HUES6 (cell line): ENCODE data around the gene MAGIX.
A peak's percentile ranks its signal among the peaks of the same experiment; 100 is the strongest.
"Not testable (repeated sequence)": the region's sequence is repeated elsewhere in the genome, so short reads cannot be mapped to it uniquely, and the experiment has no call there.

ENCODE experiments used
- H3K27ac ChIP-seq: 2 replicates; pipeline ENCODE4 v1.7.0; 2013; ENCODE audit warnings: low read depth, mild to moderate bottlenecking, low read length, inconsistent platforms
- H3K27me3 ChIP-seq: 2 replicates; pipeline ENCODE4 v1.6.1; 2013; ENCODE audit warnings: low read length; ENCODE audit not compliant: control insufficient read depth, insufficient read depth
- H3K36me3 ChIP-seq: 2 replicates; pipeline ENCODE4 v1.6.1; 2013; ENCODE audit warnings: low read length; ENCODE audit not compliant: control insufficient read depth, insufficient read depth
- H3K4me1 ChIP-seq: 2 replicates; pipeline ENCODE4 v1.6.1; 2013; ENCODE audit warnings: low read length; ENCODE audit not compliant: control insufficient read depth, insufficient read depth
- H3K4me3 ChIP-seq: 2 replicates; pipeline ENCODE4 v1.5.1; 2013; ENCODE audit warnings: low read depth, low read length
- H3K9ac ChIP-seq: one replicate; pipeline ENCODE4 v1.6.1; 2013; ENCODE audit warnings: mild to moderate bottlenecking, low read length
- H3K9me3 ChIP-seq: 2 replicates; pipeline ENCODE4 v1.6.1; 2013; ENCODE audit warnings: low read depth, low read length; ENCODE audit not compliant: control insufficient read depth, insufficient read depth

The MAGIX gene

DNA sequence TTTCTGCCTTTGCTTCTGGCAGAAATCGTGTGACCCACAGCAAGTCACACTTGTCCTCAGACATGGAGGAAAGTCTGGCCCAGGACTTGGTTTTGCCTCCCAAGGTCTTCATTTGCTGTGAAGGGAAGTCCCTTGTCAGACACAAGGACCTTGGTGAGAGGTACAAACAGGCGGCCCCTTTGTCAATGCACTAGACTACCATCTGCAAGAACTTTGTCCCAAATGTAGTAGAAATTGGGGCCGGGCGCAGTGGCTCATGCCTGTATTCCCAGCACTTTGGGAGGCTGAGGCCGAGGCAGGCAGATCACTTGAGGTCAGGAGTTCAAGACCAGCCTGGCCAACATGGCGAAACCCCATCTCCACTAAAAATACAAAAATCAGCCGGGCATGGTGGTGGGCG lies 11.0 kb downstream of the MAGIX start:
- not testable (repeated sequence) for H3K9ac ChIP-seq, H3K4me3 ChIP-seq, H3K4me1 ChIP-seq, H3K27ac ChIP-seq
- peaks cover 22% of the 10 kb centered on the region for H3K27me3 ChIP-seq
- peaks cover 32% of the 10 kb centered on the region; the same call in 1 of the 2 replicates for H3K9me3 ChIP-seq
- H3K36me3 ChIP-seq: peaks cover 20% of the 10 kb centered on the region

DNA sequence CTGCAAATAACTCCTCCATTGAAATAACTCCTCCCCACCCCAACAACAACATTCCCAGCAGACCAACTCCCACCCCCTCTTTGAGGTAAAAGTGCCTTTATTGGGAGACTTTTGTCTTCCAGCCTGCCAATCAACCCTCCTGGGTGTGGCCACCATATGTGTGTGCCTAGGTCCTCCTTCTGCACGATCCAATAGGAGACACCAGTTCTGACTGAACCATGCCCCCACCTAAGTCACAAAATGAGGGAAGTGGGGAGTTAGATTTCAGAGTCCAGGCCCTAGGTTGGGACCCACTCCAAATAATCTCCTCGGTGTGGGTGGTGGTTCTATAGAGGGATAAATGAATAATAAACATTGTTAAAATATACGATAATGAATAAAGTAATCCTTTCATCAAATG lies 12.2 kb downstream of the MAGIX start:
- peaks cover 22% of the 10 kb centered on the region for H3K27me3 ChIP-seq
- peaks cover 32% of the 10 kb centered on the region for H3K36me3 ChIP-seq
- H3K27ac ChIP-seq: no peak overlapping the region
- H3K9me3 ChIP-seq: peaks cover 29% of the 10 kb centered on the region; the same call in 1 of the 2 replicates
- H3K9ac ChIP-seq: no peak overlapping the region
- H3K4me3 ChIP-seq: no peak overlapping the region
- H3K4me1 ChIP-seq: 0 out of 2 replicates have a peak, but pooled peaks cover 5% of the 10 kb centered on the region

DNA sequence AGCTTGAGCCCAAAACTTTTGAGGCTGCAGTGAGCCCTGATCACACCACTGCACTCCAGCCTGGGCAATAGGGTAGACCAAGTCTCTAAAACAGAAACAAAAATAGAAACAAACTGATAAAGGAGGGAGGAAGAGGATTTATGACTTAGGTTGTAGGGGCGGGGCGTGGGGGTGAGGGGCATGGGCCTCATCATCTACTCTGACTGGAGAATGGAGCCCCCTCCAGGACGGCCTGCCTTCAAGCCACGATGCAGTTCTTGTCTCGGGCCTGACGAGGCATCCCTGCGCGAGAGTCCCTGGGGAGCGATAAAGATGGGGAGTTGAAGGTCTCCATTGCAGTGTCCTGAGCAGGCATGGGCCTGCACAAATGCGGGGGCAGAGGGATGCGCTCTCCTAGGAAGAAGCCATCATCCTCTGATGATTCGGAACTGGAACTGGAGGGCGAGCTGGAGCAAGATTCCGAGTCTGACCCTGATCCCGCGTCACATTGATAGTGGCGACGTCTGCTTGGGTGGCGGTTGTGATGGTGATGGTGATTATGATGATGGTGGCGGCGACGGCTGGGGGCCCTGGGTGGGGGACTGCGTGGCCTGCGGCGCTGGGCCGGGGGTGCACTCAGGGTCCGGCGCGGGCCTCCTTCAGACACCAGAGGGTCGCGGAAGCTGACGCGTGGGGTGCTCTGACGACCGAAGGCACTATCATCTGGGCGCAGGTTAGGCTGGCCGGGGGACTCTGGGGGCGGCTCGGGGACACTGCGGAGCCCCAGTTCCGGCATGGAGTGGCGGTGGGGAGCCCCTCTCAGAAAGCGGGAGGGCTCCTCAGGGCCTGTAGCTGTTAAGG lies 13.1 kb downstream of the MAGIX start:
- peaks cover 39% of the 10 kb centered on the region for H3K36me3 ChIP-seq
- peaks cover 33% of the 10 kb centered on the region; the same call in 1 of the 2 replicates for H3K9me3 ChIP-seq
- H3K27me3 ChIP-seq: peaks cover 22% of the 10 kb centered on the region
- no peak overlapping the region for H3K9ac ChIP-seq
- 0 out of 2 replicates have a peak, but pooled peaks cover 5% of the 10 kb centered on the region for H3K4me1 ChIP-seq
- no peak overlapping the region for H3K4me3 ChIP-seq
- no peak overlapping the region for H3K27ac ChIP-seq

DNA sequence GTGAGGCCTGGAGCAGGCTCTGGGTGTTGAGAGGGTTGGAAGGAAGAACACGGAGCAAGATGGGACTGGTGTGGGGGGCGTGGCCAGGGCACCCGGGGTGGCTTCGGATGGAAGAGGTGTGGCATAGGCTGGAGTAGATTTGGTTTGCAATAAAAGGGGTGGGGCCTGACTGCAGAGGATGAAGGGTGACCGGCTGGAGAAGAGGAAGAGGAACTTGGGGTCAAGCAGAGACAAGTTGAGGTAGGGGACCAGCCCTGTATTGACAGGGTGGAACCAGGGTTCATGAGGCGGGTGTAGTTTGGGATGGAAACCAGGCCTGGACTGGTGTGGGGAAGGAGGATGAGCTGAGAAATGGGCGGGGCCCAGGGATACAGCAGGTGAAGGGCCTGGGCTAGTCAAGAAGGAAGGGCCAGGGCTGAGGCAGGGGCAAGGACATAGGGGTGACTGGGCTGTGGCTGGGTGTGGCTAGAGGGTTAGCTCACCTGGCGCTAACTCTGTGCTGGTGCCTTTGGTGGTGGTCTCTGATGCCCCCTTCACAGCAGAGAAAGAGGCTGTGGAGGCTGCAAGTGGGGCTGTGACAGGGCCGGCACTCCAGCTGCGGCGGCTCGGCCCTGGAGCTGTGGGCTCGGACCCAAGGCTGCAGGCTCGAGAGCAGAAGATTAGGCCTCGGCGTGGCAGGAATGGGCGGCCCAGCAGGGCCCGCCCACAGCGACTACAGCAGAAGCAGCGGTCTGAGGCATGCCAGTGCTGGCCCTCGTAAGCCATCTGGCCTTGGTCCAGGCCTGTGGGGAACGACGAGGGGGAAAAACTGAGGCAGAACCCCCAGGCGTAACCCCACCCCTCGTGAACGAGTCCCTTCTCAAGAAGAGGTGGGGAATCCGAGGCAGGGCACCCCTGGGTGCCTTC lies 14.1 kb downstream of the MAGIX start:
- Histone ChIP-seq H3K36me3 (peaks cover 43% of the 10 kb centered on the region), H3K27ac (no peak overlapping the region), H3K4me1 (0 out of 2 replicates have a peak, but pooled peaks cover 5% of the 10 kb centered on the region), H3K9ac (no peak overlapping the region), H3K27me3 (peaks cover 18% of the 10 kb centered on the region), H3K9me3 (peaks cover 33% of the 10 kb centered on the region; the same call in 1 of the 2 replicates), H3K4me3 (no peak overlapping the region)

GRCh38 chrX:49177338-49177833 lies 14.8 kb downstream of the MAGIX start:
- Histone ChIP-seq H3K4me1 (0 out of 2 replicates have a peak, but pooled peaks cover 5% of the 10 kb centered on the region), H3K27me3 (peaks cover 11% of the 10 kb centered on the region; the same call in 1 of the 2 replicates), H3K9me3 (peaks cover 36% of the 10 kb centered on the region; the same call in 1 of the 2 replicates), H3K36me3 (peaks cover 48% of the 10 kb centered on the region), H3K9ac (no peak overlapping the region), H3K27ac (no peak overlapping the region), H3K4me3 (no peak overlapping the region)

GRCh38 chrX:49177873-49178480 lies 15.4 kb downstream of the MAGIX start:
- Histone ChIP-seq H3K4me3 (no peak overlapping the region), H3K4me1 (0 out of 2 replicates have a peak, but pooled peaks cover 5% of the 10 kb centered on the region), H3K27ac (no peak overlapping the region), H3K36me3 (peaks cover 50% of the 10 kb centered on the region), H3K9ac (no peak overlapping the region), H3K27me3 (peaks cover 5% of the 10 kb centered on the region; the same call in 1 of the 2 replicates), H3K9me3 (peaks cover 36% of the 10 kb centered on the region; the same call in 1 of the 2 replicates)

DNA sequence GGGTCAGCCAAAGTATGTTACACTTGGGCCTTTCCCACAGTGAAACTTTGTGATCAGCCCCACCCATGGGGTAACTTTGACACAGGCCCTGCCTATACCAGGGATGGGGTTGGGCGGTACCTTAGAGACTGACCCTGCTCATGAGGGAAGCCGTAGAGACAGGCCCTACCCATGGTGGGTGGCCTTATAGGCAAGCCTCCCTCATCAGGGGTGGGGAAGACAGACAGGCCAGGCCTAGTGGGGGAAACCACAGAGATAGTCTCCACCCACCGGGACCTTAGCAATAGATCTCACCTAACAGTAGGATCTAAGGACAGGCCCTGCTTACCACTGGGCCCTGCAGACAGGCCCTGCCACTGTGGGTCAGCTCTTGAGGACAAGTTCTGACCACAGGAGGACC lies 16.0 kb downstream of the MAGIX start:
- Histone ChIP-seq H3K4me1 (0 out of 2 replicates have a peak, but pooled peaks cover 5% of the 10 kb centered on the region), H3K27ac (no peak overlapping the region), H3K27me3 (no peaks in the 10 kb centered on the region), H3K9ac (no peak overlapping the region), H3K36me3 (peaks cover 56% of the 10 kb centered on the region), H3K9me3 (peaks cover 33% of the 10 kb centered on the region; the same call in 1 of the 2 replicates), H3K4me3 (no peak overlapping the region)

GRCh38 chrX:49179358-49179757 lies 16.8 kb downstream of the MAGIX start:
- Histone ChIP-seq H3K27ac (no peak overlapping the region), H3K4me3 (no peak overlapping the region), H3K9ac (no peak overlapping the region), H3K36me3 (peaks cover 57% of the 10 kb centered on the region), H3K4me1 (peaks cover 5% of the 10 kb centered on the region; the same call in 1 of the 2 replicates), H3K9me3 (peaks cover 29% of the 10 kb centered on the region; the same call in 1 of the 2 replicates), H3K27me3 (no peaks in the 10 kb centered on the region)

- Histone ChIP-seq H3K4me1 (peaks cover 11% of the 10 kb centered on the region; the same call in 1 of the 2 replicates), H3K27me3 (no peaks in the 10 kb centered on the region), H3K27ac (no peak overlapping the region), H3K36me3 (peaks cover 34% of the 10 kb centered on the region), H3K4me3 (peak overlapping the region; percentile 34), H3K9me3 (peaks cover 10% of the 10 kb centered on the region; the same call in 1 of the 2 replicates), H3K9ac (no peak overlapping the region)
Observed at GRCh38 chrX:49183701-49184281, 21.2 kb downstream of the MAGIX start.
